Subcutaneous abdominal adipose tissue (tissue), 5 donors: ENCODE data around the gene DPT.

Experiments
- H3K27ac ChIP-seq: one replicate; pipeline ENCODE4 v1.7.0; 2013; ENCODE audit warnings: low read depth, mild to moderate bottlenecking, inconsistent platforms, low read length, moderate library complexity
- H3K27me3 ChIP-seq, 5 donors: one replicate each; pipeline ENCODE4 v1.7.0; 2013; ENCODE audit warnings: low read length in 5 of 5, inconsistent platforms in 1 of 5; ENCODE audit not compliant: control insufficient read depth in 5 of 5, insufficient read depth in 4 of 5
- H3K36me3 ChIP-seq, 5 donors: one replicate each; pipeline ENCODE4 v1.7.0; 2013; ENCODE audit warnings: low read length in 5 of 5; ENCODE audit not compliant: control insufficient read depth in 5 of 5, insufficient read depth in 5 of 5
- H3K4me1 ChIP-seq, 5 donors: one replicate each; pipeline ENCODE4 v1.7.0; 2013; ENCODE audit warnings: low read length in 5 of 5, mild to moderate bottlenecking in 3 of 5, moderate library complexity in 1 of 5; ENCODE audit not compliant: control insufficient read depth in 5 of 5, insufficient read depth in 5 of 5
- H3K4me3 ChIP-seq, 5 donors: one replicate each; pipeline ENCODE4 v1.7.0; 2013; ENCODE audit warnings: low read length in 5 of 5, low read depth in 1 of 5
- H3K9ac ChIP-seq, 5 donors: one replicate each; pipeline ENCODE4 v1.7.0; 2013; ENCODE audit warnings: low read length in 5 of 5, mild to moderate bottlenecking in 4 of 5, moderate library complexity in 3 of 5
- H3K9me3 ChIP-seq, 5 donors: one replicate each; pipeline ENCODE4 v1.7.0; 2013; ENCODE audit warnings: low read length in 5 of 5; ENCODE audit not compliant: control insufficient read depth in 5 of 5
- donor health status: healthy.
- donor health status: healthy.
- donor health status: healthy.
- donor health status: healthy.
- donor health status: healthy.

DPT gene

DNA sequence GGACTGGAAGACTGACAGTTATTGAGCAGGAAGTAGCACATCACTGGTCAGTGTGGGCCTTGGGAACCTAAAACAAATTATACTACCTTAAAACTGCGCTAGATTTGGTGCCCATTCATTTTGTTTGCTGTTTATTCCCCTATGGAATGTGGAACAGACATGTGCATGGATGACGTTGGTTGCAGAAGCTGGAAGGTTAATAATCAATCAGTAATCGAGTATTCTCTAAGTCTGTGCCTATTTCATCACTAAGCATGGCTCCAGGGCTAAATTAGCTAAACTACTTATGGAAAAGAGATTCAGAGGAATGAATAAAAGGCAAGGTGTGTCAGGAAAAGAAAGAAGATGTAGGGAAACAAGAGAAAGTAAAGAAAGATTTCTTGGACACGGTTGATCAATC, 33.5 kb upstream of the DPT start:
- Histone ChIP-seq H3K4me1 (peaks cover 0 to under 1% (median 0%) of the 10 kb centered on the region in 5 donors), H3K27me3 (no peaks in the 10 kb centered on the region), H3K36me3 (no peaks in the 10 kb centered on the region), H3K9ac (no peak overlapping the region), H3K9me3 (no peaks in the 10 kb centered on the region), H3K27ac (no peak overlapping the region), H3K4me3 (no peak overlapping the region)

DNA sequence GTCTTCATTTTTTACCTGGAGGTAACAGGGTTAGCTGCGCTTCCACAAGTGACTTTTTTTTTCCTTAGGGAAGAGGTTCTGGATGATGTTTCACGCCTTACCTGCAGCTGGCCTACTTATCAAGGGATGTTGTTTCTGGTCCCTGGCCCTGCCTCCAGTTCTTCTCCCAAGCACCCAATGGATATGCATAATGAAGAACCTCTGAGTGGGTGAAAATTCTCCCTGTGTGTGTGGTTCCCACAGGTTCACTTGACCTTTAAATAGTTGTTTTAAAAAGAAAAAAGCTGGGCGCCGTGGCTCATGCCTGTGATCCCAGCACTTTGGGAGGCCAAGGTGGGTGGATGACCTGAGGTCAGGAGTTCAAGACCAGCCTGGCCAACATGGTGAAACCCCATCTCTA, 31.8 kb upstream of the DPT start:
- no peaks in the 10 kb centered on the region for H3K27me3 ChIP-seq
- H3K4me1 ChIP-seq, result no peaks in the 10 kb centered on the region
- no peak overlapping the region for H3K4me3 ChIP-seq
- no peaks in the 10 kb centered on the region for H3K9me3 ChIP-seq
- H3K9ac ChIP-seq, result no peak overlapping the region
- no peaks in the 10 kb centered on the region for H3K36me3 ChIP-seq
- no peak overlapping the region for H3K27ac ChIP-seq

GRCh38 chr1:168760241-168760640, 31.2 kb upstream of the DPT start:
- Histone ChIP-seq H3K9me3 (no peaks in the 10 kb centered on the region), H3K36me3 (no peaks in the 10 kb centered on the region), H3K9ac (no peak overlapping the region)

DNA sequence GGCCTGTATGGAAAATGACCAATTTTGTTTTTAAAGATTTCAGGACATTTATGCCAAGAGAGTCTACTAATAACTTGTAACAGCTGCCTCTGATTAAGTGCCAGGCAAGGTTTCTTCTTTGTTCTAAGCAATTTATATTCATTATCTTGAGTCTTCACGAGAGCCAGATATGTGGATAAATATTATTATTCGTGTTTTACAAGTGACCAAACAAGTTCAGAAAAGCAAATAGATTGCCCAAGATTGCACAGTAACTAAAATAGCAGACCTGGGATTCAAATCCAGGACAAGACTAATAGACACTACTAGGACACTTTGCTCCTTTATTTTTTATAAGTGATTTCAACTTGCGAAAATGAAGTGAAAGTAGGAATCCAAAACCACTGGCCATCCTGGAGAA, 30.1 kb upstream of the DPT start:
- no peaks in the 10 kb centered on the region for H3K27me3 ChIP-seq
- H3K9ac ChIP-seq, result no peak overlapping the region
- no peak overlapping the region for H3K4me3 ChIP-seq
- no peaks in the 10 kb centered on the region for H3K36me3 ChIP-seq
- no peak overlapping the region for H3K27ac ChIP-seq
- no peaks in the 10 kb centered on the region for H3K4me1 ChIP-seq
- no peaks in the 10 kb centered on the region for H3K9me3 ChIP-seq

More at GRCh38 chr1:168760241-168760640, 31.2 kb upstream of the DPT start:
- Histone ChIP-seq H3K4me1 (no peaks in the 10 kb centered on the region), H3K27me3 (no peaks in the 10 kb centered on the region), H3K4me3 (no peak overlapping the region), H3K27ac (no peak overlapping the region)

GRCh38 chr1:168758503-168758902, 29.5 kb upstream of the DPT start:
- no peak overlapping the region for H3K27ac ChIP-seq
- no peaks in the 10 kb centered on the region for H3K36me3 ChIP-seq
- H3K9me3 ChIP-seq, result no peaks in the 10 kb centered on the region
- H3K4me3 ChIP-seq, result no peak overlapping the region
- no peaks in the 10 kb centered on the region for H3K4me1 ChIP-seq
- H3K9ac ChIP-seq, result no peak overlapping the region
- H3K27me3 ChIP-seq, result no peaks in the 10 kb centered on the region

DNA sequence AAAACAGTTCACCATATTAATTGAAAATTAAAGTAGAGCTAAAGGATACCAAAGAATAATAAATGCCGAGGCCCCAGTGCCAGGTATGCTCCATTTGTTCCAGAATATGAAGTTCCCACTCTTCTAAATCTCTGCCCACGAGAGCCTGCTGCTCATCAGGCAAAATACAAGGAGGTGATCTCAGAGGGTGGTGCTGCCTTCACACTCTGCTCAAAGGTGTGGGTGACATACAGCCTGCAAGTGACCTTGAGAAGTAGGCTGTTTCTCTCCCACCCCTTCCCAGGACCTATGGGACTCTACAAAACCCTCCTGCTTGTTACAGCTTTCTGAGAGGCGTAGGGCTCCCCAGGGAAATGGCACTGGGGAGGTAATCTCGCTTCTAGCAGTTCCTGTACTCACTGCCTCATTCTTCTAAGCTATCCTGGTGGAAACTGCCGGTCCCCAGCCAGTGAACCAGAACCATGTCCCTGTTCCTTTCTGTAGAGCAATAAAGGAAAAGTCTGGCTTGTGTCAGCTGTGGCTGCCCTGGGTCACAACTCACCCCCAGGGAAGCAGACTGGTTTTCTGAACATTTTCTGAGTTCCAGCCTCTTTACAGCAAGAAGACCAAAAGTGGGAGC, 26.9 kb upstream of the DPT start:
- Histone ChIP-seq H3K4me1 (no peaks in the 10 kb centered on the region), H3K9me3 (no peaks in the 10 kb centered on the region), H3K4me3 (no peak overlapping the region), H3K9ac (no peak overlapping the region), H3K36me3 (no peaks in the 10 kb centered on the region), H3K27me3 (peaks cover 0 to 3% (median 0%) of the 10 kb centered on the region in 5 donors), H3K27ac (no peak overlapping the region)

DNA sequence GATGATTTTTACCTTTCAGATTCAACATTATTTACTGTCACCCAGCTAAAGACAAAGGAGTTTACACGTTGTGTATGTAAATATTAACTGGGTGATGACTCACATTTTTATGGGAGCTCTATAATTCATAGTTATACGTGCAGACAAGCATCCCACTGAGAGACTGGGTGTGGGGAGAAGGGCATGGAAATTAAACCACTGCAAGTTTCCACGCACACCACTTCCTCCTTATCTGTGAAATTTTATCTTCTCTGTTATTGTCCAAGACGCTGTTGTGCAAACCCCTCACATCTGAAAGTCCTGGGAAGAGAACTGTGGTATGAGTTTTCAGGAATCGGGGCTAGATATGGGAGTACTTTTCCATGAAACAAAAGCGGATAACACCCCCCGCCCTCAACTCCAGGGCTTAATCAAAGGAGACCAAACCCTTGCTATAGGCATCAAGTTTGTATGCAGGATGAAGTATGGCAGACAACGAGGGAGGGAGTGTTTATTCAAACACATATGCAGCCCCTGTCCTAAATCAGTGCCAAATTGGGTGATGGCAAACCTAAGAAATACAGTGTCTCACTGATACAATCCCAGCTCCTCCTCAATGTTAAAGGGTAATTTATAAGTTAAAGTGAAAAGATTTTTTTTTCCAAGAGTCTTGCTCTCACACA, 23.3 kb upstream of the DPT start:
- Histone ChIP-seq H3K27ac (no peak overlapping the region), H3K27me3 (peaks cover 0 to 3% (median 0%) of the 10 kb centered on the region in 5 donors), H3K9ac (no peak overlapping the region), H3K36me3 (no peaks in the 10 kb centered on the region), H3K9me3 (no peaks in the 10 kb centered on the region), H3K4me3 (no peak overlapping the region), H3K4me1 (no peaks in the 10 kb centered on the region)

DNA sequence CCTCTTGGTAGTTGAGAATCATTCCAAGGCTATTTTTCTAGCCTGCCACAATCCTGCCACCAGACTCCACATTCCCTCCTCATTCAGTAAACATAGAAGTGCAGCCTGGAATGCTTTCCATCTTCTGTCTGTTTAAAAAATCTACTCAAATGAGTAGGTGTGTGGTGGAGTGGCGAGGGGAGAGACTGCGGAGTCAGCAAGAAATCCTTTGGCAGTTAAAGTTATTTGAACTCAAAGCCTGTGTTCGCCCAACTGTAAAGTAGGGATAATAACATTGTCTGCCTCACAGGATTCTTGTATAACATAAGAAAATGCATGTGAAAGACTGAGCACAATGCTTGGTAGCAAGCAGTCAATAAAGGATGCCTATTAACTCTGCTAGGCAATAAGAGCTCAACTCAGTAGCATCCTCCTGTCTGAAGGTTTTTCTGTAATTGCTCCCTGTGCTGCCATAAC, 22.2 kb upstream of the DPT start:
- H3K27me3 ChIP-seq, result peaks cover 0 to 3% (median 0%) of the 10 kb centered on the region in 5 donors
- H3K27ac ChIP-seq, result no peak overlapping the region
- no peak overlapping the region for H3K4me3 ChIP-seq
- no peak overlapping the region for H3K9ac ChIP-seq
- H3K36me3 ChIP-seq, result no peaks in the 10 kb centered on the region
- no peaks in the 10 kb centered on the region for H3K9me3 ChIP-seq
- H3K4me1 ChIP-seq, result no peaks in the 10 kb centered on the region

DNA sequence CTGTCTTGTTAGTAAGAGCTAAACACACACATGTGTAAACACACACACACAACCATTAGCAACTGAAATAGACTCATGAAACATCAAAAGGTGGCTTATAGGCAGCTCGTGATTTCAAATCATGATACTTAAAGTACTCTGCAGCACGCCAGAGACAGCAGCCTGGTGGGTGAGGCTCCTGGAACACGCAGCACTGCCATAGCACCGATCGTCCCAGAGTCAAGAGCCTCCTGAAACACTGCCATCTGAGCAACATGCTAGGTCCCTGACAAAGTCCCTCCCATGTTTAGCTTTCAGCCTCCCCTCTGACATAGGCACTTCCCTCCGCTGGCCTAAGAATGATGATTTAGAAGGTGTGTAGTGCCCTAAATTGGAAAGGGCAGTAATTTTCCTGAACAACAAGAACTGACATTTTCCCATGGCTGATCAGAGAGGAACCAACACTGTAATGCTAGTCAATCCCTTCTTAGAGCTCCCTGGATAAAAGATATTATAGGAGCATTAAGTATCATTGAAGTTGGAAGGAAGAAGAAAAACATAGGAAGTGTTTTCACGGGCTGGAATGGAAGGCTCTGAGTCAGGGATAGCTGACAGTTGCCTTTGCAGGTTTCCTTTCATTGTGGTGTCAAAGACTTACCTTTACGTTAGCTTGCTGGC, 14.1 kb upstream of the DPT start:
- no peaks in the 10 kb centered on the region for H3K27me3 ChIP-seq
- H3K27ac ChIP-seq, result no peak overlapping the region
- H3K9me3 ChIP-seq, result no peaks in the 10 kb centered on the region
- no peak overlapping the region for H3K4me3 ChIP-seq
- no peaks in the 10 kb centered on the region for H3K36me3 ChIP-seq
- peaks cover 0 to 6% (median 0%) of the 10 kb centered on the region in 5 donors for H3K4me1 ChIP-seq
- H3K9ac ChIP-seq, result no peak overlapping the region

DNA sequence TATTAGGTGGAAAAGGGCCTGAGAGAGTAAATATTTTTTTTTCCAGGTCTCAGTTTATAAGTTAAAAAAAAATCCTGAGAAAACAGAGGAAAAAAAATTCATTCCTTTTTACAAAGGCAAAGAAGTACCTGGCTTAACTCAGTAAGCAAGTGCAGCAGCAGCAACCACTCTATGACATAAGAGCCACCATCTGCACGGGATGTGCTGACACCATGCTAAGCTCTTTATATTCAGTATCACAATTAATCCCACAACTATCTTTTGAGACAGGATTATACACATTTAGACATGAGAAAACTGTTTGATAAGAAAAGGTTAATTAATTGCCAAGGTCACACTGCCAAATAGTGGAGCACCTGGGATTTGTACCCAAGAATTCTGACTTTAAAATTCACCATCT, 13.4 kb upstream of the DPT start:
- Histone ChIP-seq H3K4me3 (no peak overlapping the region), H3K4me1 (peaks cover 0 to 6% (median 0%) of the 10 kb centered on the region in 5 donors), H3K27me3 (no peaks in the 10 kb centered on the region), H3K9me3 (no peaks in the 10 kb centered on the region), H3K27ac (no peak overlapping the region), H3K9ac (no peak overlapping the region), H3K36me3 (no peaks in the 10 kb centered on the region)
